Left cardiac atrium (tissue), 4 donors: Measurements from ENCODE around the gene RPS6KC1. TPM values are rescaled to one million over a fixed set of nuclear protein-coding genes. Genes with fewer than 3 reads are reported as not detected.
"Not testable (repeated sequence)": the region's sequence is repeated elsewhere in the genome, so short reads cannot be mapped to it uniquely, and the experiment has no call there.

Experiments used
- ATAC-seq, 2 donors: fragments of 200-7000 bp; cut with Tn5 transposase; one replicate each; pipeline ENCODE4 v1.9.1; 2020; ENCODE audit warnings: mild to moderate bottlenecking in 2 of 2, moderate library complexity in 2 of 2
- DNase-seq: peaks from one replicate; pipeline ENCODE4 v3.0.0-alpha.2; 2020
- intact Hi-C, 2 donors: fragments of 100-400 bp; cut with DNase I; formaldehyde crosslinking; loops; one replicate each; pipeline versions ENCODE4 v1.14.1 to v1.15.1; 2022 to 2023
- long read RNA-seq: library from polyadenylated mRNA; unstranded; transcript quantifications from one replicate; pipeline ENCODE4 v2.0.0, GENCODE V29; 2021
- total RNA-seq, 2 donors: library from RNA; stranded (reverse); fragmentation: NEBNext Ultra II Directional; extraction: Animal tissue kit (Norgen Biotek cat#: 25700); gene quantifications; one replicate each; pipeline ENCODE4 v1.2.1, GENCODE V29; 2021
- donor health status: DM: no; HTN: yes; CAD: no.
- donor health status: DM: no; HTN: yes; CAD: no; lungs with severe emphysema.
- donor health status: DM: yes; HTN: yes; CAD: no.
- donor health status: Dilated cardiomyopathy.

The RPS6KC1 gene, protein sequence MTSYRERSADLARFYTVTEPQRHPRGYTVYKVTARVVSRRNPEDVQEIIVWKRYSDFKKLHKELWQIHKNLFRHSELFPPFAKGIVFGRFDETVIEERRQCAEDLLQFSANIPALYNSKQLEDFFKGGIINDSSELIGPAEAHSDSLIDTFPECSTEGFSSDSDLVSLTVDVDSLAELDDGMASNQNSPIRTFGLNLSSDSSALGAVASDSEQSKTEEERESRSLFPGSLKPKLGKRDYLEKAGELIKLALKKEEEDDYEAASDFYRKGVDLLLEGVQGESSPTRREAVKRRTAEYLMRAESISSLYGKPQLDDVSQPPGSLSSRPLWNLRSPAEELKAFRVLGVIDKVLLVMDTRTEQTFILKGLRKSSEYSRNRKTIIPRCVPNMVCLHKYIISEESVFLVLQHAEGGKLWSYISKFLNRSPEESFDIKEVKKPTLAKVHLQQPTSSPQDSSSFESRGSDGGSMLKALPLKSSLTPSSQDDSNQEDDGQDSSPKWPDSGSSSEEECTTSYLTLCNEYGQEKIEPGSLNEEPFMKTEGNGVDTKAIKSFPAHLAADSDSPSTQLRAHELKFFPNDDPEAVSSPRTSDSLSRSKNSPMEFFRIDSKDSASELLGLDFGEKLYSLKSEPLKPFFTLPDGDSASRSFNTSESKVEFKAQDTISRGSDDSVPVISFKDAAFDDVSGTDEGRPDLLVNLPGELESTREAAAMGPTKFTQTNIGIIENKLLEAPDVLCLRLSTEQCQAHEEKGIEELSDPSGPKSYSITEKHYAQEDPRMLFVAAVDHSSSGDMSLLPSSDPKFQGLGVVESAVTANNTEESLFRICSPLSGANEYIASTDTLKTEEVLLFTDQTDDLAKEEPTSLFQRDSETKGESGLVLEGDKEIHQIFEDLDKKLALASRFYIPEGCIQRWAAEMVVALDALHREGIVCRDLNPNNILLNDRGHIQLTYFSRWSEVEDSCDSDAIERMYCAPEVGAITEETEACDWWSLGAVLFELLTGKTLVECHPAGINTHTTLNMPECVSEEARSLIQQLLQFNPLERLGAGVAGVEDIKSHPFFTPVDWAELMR
- 10 to 100 TPM in 1 of 2 donors, 1 to 10 TPM in 1; 10.0 to 11.8 TPM for total RNA-seq
- long read RNA-seq, full-length matches to known transcripts, result 5 of 18 reads
- long read RNA-seq, partial matches to known transcripts, result 2 of 18 reads
- long read RNA-seq, other reads (novel, unspliced or antisense), result 11 of 18 reads

GRCh38 chr1:213051127-213051880 lies at the start of gene RPS6KC1:
Gene RPS6KC1, plus strand, starts transcription at chr1:213051241. Its CDS starts 164 bp downstream, at chr1:213051405.
- DNase-seq (peak; percentile 91), ATAC-seq (peak; percentile 100)
- intact Hi-C loops, result no loop called here

- DNase-seq, result no peak
- intact Hi-C loops, result no loop called here
- ATAC-seq, result no peak
Observed at GRCh38 chr1:213003256-213003655, 47.8 kb upstream of the RPS6KC1 start.

DNA sequence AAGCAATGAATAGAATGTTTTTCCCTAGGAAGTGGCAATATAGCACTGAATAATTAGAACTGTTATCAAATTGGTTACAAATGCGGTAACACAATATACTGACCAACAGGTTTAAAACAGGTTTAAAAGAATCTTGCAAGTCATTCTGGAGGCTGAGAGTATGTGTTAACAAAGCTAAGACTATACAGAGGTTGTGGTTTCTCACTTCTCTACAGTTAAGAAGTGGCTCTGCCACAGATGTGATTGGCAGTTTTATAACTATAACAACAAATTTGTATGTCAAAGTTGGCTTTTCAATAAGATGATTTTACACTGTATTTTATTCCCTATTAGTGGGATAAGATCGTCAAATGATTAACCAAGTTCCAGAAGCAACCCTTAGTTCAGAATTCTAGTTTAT lies 42.5 kb upstream of the RPS6KC1 start:
- ATAC-seq, result no peak

DNA sequence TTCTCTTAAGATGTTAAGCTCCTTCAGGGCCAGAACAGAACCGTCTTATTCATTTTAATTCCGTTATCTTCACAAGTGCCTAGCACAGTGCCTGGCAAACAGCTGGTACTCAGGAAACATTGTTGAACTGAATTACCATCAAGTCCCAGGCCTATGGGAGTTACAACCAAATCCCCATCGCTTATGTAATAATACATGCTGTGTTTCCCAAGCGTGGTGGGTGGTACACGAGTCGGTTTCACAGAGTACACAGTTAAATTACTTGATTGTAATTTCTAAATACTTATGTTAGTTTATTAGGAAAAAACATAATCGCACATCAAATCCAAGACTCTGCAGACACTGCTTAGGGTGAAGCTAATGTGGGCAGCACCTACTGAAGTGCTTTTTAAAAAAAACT lies 36.4 kb upstream of the RPS6KC1 start:
- intact Hi-C loops, result no loop called here
- no peak for ATAC-seq
- DNase-seq, result no peak

More for the DNA sequence above, 42.5 kb upstream of the RPS6KC1 start:
- DNase-seq, result no peak
- intact Hi-C loops, result no loop called here

GRCh38 chr1:213015099-213016050 lies 35.7 kb upstream of the RPS6KC1 start, which contains the start of gene ANGEL2:
Gene ANGEL2, minus strand, starts transcription at chr1:213015867. Its CDS starts 196 bp downstream, at chr1:213015671.
- intact Hi-C loops, result no loop called here
- peak; percentile 98 to 99 for ATAC-seq
- DNase-seq, result peak; percentile 97

DNA sequence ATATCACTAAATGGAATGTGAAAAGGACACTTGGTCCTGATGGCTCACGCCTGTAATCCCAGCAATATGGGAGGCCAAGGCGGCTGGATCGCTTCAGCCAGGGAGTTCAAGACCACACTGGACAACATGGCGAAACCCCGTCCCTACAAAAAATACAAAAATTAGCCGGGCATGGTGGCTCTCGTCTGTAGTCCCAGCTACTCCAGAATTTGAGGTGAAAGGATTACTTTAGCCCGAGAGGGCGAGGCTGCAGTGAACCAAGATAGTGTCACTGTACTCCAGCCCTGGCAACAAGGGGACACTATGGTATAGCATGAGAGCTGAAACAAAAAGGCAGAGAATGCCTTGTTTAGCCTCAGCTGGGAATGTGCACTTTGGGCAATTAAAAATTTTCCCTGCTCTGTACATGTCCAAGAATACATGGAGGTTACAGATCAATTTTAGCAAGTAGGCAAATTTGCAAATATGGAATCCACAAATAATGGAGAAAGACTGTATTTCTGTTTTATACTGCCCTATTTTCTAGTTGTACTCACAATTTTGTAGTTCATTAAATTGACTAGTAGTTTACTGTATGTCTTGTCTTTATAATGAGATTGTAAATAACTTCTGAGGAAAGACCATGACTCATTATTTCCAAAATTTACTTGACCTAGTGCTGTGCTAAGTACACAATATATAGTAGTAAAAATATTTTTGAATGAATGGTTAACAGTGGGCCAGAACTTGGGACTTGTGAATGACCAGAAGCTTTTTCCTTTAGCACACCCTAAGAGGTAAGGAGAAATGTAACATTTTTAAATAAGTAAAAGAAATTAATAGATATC lies 33.4 kb upstream of the RPS6KC1 start:
- intact Hi-C loops, result no loop called here
- DNase-seq, result no peak
- ATAC-seq, result no peak

- intact Hi-C loops, result no loop called here
- DNase-seq (no peak), ATAC-seq (no peak)
Observed at GRCh38 chr1:213019450-213019849, 31.6 kb upstream of the RPS6KC1 start.

DNA sequence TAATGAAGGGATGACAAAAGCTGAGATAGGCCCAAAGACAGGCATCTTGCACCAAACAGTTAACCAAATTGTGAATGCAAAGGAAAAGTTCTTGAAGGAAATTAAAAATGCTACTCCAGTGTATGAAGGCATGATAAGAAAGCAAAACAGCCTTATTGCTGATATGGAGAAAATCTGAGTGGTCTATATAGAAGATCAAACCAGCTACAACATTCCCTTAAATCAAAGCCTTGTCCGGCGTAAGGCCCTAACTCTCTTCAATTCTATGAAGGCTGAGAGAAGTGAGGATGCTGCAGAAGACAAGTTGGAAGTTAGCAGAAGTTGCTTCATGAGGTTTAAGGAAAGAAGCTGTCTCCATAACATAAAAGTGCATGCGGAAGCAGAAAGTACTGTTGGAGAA lies 31.0 kb upstream of the RPS6KC1 start:
- ATAC-seq, result no peak
- no peak for DNase-seq
- intact Hi-C loops, result no loop called here

GRCh38 chr1:213027024-213027423 lies 24.0 kb upstream of the RPS6KC1 start:
- intact Hi-C loops, ATAC-seq, DNase-seq: not testable (repeated sequence)

DNA sequence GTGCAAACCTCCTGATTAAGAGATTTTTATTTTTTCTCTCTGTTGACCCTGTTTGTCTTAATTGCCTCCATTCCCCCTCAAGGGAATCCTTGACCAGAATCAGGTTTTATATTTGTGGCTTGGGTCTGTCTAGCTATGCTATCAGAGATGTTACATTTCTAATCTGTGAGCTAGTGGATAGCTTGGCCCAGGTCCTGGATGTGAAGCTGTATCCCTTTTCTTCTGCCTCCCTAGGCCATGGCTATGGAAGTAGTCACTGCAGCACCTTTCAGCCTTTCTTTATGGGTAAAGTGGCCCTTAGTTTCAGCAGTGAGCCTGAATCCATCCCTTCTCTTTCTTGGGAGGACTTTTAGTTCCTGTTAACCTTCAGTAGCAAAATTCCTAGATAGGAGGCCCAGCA lies 18.4 kb upstream of the RPS6KC1 start:
- no peak for DNase-seq
- intact Hi-C loops, result no loop called here
- ATAC-seq, result no peak

DNA sequence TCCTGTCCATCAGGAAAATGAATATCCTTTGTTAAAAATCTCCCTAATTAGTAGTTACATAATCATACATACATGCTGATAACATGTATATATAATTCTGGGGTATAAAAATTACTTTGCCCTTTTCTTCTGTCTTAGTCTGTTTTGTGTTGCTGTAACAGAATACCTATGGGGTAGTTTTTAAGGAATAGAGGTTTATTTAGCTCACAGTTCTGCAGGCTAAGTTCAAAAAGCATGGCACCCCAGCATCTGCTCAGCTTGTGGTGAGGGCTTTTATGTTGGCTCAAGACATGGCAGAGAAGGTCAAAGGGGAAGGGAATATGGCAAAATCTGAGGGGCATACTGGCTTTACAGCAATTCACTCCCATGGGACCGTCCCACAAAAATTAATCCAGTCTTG lies 16.3 kb upstream of the RPS6KC1 start:
- intact Hi-C loops, result no loop called here
- DNase-seq (no peak), ATAC-seq (no peak)

DNA sequence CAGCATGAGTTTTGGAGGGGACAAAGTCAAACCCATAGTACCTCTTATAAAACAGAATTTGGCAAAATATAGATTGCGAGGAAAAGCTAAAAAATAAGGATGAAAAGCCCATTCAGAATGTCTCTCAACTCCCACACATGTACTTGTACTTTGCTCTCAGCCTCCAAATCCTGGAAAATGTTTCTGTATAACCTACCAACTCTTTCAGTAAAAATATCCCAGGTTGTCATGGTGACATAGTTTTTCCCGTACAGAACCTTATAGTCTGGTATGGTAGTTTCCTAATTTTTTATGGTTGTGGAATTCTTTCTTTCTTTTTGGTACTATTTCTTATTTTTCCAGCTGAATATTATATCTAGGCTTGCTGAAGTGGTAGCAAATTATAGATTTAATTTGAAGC lies 15.5 kb upstream of the RPS6KC1 start:
- DNase-seq, result no peak

GRCh38 chr1:213041443-213041842 lies 9.6 kb upstream of the RPS6KC1 start:
- ATAC-seq (no peak), DNase-seq (no peak)
- intact Hi-C loops, result no loop called here

More for the DNA sequence above, 15.5 kb upstream of the RPS6KC1 start:
- no peak for ATAC-seq
- intact Hi-C loops, result no loop called here

- intact Hi-C loops, DNase-seq, ATAC-seq: not testable (repeated sequence)
Observed at GRCh38 chr1:213045321-213046226, 5.5 kb upstream of the RPS6KC1 start.

DNA sequence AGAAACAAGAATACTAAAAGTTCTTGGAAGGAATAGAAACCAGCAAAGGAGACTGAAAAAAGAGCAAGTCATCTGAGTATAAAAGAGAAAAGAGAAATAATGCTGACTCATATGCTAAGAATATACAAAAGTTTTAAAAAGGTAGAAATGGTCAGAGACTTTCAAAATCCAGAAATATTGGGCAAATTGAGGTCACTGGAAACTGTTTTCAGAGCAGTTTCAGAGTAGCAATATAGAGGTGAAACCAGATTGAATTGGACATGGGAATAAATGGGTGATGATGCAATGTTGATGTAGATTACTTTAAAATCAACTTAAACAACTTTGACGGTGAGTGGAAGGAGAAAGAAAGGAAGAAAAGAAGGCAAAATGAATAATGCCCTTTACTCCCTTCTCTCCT lies 1.8 kb upstream of the RPS6KC1 start:
- DNase-seq (no peak), ATAC-seq (no peak)
- intact Hi-C loops, result no loop called here

DNA sequence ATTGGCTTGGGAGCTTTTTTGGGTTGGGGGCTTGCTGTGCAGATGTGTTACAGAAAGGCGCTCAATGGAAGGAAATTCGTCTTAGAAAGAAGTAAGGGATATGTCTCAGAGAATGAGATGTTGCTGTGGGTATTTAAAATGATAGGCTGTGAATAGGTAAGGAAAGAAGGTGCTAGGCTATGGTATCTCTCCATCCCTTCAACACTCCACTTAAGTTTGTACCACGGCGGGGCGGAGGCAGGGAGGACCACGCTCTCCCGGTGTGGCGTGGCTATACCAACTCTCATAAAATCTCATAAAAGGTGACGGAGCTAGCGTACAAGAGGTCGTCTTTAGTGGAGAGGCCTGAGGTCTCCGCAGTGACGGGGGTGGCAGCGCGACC lies 305 bp upstream of the RPS6KC1 start:
- DNase-seq (no peak), ATAC-seq (peak; percentile 48 to 62)
- intact Hi-C loops, result no loop called here
